ENCODE data around the gene HDAC9.
"Not testable (repeated sequence)": the region's sequence is repeated elsewhere in the genome, so short reads cannot be mapped to it uniquely, and the experiment has no call there.

Gene HDAC9

DNA sequence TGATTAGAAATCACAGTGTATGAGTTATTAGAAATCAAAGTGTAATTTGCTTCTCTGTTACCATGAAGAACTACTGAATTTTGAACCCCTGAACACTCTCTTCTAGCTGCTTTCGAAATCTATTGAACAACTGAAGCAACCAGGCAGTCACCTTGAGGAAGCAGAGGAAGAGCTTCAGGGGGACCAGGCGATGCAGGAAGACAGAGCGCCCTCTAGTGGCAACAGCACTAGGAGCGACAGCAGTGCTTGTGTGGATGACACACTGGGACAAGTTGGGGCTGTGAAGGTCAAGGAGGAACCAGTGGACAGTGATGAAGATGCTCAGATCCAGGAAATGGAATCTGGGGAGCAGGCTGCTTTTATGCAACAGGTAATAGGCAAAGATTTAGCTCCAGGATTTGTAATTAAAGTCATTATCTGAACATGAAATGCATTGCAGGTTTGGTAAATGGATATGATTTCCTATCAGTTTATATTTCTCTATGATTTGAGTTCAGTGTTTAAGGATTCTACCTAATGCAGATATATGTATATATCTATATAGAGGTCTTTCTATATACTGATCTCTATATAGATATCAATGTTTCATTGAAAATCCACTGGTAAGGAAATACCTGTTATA, 170.7 kb downstream of the HDAC9 start:
- DNase-seq, result peak; percentile 51 to 74

DNA sequence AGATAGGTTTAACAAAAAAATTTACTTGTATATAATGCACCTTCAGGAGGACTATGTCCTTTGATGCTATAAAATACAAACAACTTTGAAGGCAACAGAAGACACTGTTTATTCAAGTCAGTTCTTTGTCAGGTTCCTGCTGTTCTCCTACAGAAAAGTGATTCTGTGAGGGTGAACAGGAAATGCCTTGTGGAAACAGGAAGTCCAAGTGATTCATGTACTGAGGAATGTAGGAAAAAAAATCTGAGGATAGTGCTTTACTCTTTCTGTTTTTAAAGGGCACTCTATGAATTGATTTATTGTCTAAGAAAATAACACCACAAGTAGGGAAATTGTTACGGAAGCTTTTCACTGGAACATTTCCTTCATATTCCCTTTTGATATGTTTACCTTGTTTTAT, 171.9 kb downstream of the HDAC9 start:
- no peak for DNase-seq

DNA sequence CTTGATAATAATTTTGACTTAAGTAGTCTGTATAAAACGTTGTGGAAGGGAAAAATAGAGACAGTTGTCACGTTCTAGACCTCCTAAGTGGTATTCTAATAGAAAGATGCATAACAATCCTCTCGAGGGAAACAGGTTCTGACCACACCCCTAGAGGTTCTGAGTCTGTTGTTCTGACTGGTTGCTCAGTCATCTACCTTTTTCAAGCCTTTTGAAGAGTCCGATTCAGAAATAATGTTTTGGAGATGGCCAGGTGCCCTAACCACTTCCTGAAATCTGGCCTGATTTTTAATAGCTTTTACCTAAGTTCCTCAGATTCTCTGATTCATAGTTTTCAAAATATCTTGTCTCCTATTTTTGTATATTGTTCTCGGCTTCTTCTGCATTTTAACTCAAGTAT, 175.6 kb downstream of the HDAC9 start:
- no peak for DNase-seq

DNA sequence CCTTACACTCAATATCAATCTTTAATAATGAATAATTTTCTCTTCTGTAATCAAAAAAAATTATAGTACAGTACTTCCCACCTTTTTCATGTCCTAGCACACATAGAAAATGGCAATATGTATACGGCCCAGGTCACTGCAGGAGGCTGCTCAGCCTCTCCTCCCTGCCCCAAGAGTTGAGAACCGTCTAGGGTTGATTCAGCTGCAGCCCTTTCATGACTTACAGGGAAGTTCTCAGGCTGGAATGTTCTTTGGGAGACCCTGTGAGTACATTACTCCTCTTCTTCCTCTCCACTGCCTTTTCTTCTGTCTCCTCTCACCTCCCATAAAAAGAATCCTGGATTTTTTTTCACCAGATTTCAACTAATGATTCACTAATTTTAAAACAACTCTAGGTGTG, 180.0 kb downstream of the HDAC9 start:
- DNase-seq, result no peak

DNA sequence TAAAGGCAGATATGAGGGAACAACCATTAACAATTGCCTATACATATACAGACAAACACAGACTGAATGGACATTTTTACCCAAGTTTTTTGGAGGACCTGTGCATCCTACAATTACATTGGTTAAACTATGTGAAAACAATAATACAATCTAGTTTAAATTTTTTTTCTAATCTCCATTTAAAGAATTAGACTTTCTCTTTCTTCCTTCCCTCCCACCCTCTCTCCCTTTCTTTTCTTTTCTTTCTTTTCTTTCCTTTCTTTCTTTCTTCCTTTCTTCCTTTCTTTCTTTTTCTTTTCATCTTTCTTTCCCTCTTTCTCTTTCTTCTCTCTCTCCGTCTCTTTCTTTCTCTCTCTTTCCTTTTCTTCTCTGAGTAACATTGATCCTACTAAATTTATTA, 183.7 kb downstream of the HDAC9 start:
- DNase-seq, result no peak

DNA sequence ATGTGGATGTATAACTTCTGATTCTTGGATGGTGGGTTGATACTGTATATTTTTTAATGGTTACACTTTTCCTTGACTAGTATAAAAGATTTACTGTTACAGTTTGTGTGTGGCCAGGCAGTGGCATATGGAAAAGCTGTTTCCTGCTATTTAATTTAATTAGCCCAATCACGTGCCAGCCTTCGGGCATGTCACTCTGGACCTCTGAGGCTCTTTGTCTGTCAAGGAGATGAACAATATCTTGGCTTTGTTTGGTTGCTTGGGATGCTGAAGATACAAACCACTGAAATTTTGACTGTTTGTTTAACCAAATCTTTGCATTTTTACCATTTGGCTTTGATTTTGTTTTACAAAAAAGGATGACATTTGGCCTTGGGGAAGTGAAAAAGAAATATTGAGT, 185.0 kb downstream of the HDAC9 start:
- no peak for DNase-seq

DNA sequence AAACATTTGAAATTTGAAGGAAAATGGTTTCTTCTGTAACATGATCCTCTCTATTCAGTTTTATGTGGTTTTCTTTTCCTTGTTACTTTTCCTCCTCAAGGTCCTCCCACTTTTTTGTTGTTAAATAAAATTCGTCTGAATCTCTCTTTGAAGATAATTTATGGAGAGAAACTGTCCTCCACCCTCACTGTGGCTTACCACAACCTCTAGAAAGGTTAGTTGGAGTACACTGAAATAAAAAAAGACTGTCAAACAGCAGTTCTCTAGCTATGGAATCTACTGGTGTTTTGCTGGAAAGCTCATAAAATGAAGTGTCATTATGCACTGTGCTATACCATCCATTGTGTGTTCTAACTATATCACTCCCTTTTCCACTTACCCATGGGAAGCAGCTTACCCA, 189.4 kb downstream of the HDAC9 start:
- DNase-seq, result no peak

DNA sequence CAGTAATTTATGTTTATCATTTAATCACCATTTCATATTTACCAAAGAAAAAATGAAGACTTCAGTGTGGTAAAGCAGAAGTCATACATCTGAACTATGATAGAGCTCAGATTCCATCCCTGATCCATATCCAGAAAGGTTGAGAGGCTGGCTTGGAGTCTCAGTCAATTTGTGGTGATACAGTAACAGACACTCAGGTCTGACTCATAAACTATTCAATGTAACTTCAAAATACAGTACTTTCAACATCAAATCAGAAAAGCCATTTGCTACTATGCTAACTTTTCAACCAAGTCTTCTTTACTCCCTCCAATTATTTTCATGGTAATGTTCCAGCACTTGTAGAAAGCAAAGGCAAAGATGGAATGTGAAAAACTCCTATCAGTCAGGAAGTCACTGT, 190.4 kb downstream of the HDAC9 start:
- no peak for DNase-seq

DNA sequence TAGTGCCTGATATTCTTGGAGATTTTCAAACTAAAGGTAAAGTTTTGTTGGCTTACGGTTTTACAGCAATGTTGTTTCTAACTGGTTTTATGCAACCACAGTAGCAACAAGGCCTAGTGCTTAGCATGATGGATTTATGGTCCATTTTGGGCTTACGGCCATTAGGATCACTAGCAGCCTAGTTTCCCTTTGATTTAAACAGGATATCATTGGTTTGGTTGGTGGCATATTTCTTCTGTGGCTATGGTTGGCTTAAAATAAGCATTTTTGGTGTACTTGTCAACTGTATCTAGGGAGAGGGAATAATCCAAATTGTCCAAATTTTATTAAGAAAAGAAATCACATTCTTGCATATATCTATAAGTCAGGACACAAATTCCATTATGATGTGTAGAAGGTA, 194.0 kb downstream of the HDAC9 start:
- DNase-seq, result no peak

DNA sequence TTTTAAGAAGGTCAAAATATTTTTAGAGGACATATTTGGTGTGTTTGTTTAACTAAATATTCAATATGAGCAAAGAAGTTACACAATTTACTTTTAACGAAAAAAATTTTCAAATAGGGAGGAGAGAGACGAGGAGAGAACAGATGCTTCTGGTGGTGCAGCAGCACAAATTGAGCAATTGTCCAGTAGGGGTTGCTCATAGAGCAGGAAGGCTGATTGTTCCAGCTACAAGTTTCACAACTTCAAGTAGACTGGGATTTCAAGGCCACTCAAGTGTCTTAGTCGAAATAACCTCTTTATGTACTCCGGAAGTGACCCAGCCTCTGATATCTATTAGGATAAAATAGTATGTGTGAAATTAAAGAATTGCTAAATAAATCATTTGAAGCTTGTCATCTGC, 197.9 kb downstream of the HDAC9 start:
- DNase-seq, result no peak

DNA sequence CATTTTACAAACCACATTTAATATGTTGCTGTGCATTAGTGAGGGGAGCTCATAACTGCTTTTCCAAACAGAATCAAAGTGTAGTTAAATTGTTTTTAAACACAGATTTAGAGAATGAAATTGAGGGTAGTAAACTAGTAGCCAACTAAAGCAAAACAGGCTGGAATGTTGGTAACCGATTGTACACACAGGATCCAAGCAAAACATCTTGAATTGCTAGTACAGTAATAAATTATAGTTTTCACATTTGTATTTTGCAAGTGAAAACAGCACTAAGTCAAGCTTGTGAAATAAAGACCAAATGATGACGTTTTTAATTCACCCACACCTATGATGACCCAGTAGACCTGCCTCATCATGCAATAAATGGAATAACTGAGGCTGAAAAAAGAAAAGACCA, 198.3 kb downstream of the HDAC9 start:
- no peak for DNase-seq

DNA sequence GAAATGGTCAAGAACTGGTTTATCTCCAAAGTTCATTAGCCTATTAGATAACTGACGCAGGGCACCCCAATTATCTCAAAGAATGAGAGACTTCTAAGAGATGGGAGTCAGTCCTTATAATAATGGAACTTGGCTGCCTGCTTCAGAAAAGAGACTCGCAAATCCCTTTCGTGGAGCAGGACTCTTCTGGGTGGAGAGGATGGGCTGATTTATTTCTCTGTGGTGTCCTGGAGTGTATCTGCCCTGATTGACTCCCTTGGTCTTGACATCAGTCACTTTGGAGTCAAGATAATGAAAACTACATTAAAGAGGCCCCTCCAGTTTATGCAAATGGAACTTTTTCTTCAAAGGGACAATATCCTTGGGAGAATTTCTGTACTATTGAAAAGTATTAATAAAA, 198.9 kb downstream of the HDAC9 start:
- no peak for DNase-seq

DNA sequence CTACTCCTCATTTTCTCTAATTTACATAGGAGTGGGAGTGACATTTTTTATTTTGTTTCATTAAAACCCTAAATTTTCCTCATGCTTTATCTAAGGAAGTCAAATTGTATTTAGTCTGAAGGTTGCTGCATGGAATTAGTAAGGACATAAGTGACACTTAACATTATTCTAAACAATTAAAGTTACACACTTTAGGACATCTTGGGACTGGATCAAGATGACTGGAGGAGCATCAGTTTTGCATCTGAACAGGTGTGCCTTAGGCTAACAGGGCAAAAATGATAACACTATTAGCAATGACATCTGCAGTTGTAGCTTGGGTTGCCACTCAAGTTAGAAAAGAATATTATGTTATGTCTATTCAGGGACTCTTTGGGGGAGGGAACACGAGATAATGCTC, 199.4 kb downstream of the HDAC9 start:
- no peak for DNase-seq

DNA sequence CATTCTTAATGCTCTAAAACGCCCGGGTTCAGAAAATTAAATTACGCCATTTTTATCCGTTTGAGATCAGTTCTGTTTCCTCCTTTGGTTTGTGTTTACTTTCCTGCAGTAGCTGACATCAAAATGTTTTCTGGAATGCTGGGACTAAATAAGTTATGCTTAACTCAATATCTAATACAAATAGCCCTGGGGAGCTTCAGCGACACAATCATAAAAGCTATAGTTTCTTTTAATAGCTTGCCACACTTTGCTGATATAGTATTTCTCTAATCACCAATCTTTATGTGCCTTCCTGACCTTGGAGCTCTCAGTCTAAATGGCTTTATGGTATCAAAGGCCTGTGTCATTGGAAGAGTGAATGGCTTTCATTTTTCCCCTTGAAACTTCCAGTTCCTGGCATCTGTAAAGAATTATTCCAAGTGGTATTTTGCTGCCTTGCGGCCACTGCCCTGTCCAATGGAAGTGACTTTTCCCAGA, 202.7 kb downstream of the HDAC9 start:
- no peak for DNase-seq

DNA sequence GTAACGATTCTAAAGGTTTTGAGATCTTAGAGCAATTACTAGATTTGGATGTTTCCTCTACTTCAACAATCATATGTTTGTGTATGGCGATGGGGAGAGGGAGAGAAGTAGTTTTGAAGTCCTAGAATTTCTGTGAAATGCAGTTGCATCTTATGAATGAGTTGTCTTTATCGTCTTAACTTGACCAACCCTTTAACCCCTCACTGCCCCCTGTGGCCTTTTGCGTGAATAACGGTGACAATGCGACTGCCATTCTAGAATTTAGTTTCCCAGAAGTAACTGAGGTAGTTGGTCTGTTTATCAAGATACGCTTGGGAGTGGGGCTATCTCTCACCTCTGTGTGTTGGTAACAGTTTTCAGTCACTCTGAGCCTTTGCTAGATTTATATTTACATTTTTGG, 204.6 kb downstream of the HDAC9 start:
- no peak for DNase-seq

DNA sequence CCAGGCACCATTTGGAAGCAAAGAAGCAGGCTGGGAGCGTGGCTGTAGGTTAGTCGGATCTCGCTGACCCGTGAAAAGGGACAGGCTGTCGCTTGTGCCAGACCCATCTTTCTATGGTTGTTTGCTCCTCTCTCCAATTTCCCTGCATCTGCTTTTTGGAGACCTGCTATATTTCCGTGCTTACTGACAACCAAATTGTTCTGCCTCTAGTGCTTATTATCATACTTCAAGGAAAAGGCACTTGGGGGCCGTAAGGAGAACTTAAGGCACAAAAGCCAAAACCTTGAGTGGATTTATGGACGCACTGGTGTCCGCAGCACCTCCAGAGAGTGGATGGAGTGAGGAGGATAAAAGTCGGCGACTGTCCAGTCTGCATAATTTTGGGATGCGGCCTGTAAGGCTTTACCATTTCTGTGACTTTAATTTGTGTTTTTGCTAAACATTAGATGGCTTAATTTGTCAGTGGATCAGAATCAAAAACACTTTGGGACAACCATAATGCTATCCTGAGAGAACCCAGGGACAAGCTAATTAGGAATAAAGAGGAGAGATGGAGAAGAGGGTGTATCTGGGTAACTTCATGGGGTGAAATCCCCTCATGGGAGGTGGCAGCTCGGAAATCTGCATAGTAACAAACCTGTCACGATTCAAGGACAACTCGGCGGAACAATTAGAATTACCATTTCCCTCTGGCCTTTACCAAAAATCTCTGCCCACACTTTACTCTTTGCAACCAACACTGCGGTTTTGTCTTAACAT, 206.7 kb downstream of the HDAC9 start:
- no peak for DNase-seq

DNA sequence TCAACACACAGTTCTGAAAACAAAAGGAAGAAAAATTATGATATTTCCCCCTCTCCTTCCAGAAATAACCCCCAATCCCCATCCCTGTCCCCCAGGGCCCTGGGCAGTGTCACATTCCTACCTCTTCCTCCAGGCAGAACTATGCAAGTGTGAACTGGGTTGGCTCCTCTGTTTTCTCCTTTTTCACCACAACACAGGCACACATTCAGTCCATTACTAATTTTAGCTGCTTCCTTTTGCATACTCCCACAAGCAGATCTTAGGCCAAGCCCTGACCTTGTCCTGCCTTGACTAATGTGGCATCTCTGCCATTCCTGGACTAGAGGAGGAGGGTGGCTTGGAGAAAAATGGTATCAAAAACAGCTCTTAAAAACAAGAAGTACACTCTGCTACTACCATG, 208.1 kb downstream of the HDAC9 start:
- DNase-seq, result no peak

DNA sequence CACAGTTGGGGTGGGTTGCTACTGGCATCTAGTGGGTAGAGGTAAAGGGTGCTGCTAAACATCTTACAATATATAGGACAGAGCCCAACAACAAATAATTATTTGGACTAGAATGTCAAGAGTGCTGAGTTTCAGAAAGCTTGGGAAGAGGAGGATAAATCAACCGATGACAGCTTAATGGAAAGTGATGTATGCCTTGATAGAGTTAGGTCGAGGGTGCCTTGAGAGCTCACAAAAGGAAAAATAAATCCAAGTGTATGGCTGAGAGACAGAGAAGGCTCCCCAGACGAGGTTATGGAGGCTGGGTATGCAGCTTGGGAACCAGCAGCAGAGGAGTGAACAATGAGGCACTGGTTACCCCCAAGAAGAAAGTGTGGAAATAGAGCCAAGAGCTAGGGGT, 211.1 kb downstream of the HDAC9 start:
- DNase-seq, result no peak

DNA sequence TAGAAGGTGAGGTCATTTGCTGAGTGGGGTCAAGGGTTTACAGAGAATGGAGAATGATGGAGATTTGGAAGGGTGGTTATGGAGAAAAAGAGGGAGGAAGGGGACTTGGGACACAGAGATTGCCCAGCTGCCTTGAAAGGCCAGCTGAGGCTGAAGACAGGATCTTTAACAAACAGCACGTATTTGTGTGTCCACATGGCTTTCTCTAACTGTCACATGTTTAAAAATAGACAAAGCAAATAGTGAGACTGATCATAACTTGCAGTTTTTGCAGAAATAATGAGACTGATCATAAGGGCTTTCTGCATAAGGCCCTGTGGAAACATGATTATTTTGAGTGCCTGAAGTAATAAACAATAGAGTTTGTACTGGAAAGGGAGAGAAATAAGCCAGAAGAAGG, 212.7 kb downstream of the HDAC9 start:
- DNase-seq, result no peak

DNA sequence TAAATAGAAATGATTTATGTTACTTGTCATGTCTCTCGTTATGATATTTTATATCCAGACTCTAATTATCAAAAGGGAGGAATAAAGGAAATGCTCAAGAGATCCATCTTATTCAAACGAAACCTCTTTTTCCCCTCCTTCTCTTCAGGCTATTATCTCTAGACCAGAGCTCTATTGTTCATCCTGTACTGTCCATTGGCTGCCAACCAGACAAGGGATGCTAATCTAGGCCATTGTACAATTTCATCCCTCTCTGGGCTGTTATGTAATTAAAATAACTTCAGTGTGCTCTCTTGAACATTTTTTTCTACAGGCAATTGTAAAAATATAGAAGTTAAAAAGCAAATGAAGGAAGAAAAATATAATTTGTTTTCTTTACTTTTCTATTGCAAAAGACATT, 220.4 kb downstream of the HDAC9 start:
- DNase-seq, result no peak

DNA sequence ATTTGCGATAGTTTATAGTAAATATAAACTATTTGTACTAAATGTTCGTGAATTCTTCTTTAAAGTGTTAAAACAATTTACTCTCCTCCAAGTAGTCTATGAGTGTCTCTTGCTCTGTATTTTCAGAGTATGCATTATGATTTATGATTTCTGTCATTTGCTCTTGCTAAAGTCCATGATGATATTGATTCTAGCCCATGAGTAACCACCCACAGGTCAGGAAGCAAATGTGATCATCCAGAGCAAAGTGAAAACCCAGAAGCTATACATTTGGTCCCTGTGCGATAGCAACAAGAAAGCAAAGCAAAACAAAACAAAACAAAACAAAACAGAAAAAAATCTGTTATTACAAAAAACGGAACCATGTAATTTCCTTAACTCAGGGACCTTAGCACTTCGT, 225.9 kb downstream of the HDAC9 start:
- DNase-seq, result no peak

DNA sequence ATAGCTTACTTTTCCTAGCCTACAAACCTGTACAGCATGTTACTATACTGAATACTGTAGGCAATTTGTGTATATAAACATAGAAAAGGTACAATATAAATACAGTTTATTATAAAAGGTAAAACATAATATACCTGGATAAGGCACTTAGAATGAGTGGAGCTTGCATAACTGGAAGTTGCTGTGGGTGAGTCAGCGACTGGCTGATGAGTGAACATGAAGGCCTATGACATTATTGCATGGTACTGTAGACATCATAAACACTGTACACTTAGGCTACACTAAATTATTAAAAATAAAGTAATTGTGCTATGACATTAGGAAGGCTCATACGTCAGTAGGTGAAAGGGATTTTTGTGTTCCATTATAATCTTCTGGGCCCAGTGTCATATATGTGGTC, 228.8 kb downstream of the HDAC9 start:
- DNase-seq, result no peak

DNA sequence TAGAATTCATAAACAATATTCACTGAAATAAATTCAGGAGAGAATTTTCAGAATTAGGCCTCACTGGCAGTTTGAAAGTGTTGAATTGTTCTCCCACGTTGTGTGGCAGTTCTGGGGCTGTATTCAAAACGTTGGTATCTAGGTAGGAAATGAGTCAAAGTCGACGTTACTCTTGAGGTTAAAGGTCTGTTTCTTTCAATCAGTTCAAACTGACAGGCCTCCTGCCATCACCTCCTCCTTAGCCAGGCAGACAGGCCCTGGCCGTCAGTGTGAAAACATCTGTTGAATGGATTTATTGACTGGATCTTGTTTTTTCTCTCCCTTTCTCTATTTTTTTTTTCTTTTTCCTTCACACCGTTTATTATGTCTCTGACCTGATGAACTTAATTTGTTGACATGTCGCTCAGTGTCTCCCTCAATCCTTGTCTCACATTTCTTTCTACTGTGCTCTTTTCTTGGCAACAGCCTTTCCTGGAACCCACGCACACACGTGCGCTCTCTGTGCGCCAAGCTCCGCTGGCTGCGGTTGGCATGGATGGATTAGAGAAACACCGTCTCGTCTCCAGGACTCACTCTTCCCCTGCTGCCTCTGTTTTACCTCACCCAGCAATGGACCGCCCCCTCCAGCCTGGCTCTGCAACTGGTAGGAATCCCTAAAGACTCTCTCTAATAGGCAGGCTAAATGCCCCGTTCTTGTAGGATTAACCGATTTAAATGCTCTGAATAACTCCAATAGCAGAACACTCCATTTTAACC, 231.7 kb downstream of the HDAC9 start:
- DNase-seq, result no peak

DNA sequence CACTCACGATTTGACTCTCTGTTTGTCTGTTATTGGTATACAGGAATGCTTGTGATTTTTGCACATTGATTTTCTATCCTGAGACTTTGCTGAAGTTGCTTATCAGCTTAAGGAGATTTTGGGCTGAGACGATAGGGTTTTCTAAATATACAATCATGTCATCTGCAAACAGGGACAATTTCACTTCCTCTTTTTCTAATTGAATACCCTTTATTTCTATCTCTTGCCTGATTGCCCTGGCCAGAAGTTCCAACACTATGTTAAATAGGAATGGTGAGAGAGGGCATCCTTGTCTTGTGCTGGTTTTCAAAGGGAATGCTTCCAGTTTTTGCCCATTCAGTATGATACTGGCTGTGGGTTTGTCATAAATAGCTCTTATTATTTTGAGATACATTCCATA, 240.5 kb downstream of the HDAC9 start:
- not testable (repeated sequence) for DNase-seq
